HL-60 (cell line): ENCODE data around the gene ATP8A2.

ENCODE experiments used
- DNase-seq, 2 experiments: peaks; one replicate each; pipeline ENCODE4 v3.0.0-alpha.2; 2010 to 2020; ENCODE audit warnings: low read depth in 1 of 2, low spot score in 1 of 2
- H3K27ac ChIP-seq: fragments of 250-450 bp; sonication (Bioruptor Pico); replicated peaks from 2 replicates; pipeline ENCODE4 v1.5.1; 2020; ENCODE audit warnings: mild to moderate bottlenecking, moderate library complexity
- H3K27me3 ChIP-seq: fragments of 250-450 bp; sonication (Bioruptor Pico); 2 replicates; pipeline ENCODE4 v1.5.1; 2021; ENCODE audit warnings: mild to moderate bottlenecking, moderate library complexity; ENCODE audit not compliant: insufficient read depth, poor library complexity, severe bottlenecking
- H3K4me3 ChIP-seq: replicated peaks from 2 replicates; pipeline ENCODE4 v1.5.1; 2011; ENCODE audit warnings: mild to moderate bottlenecking, control low read depth, low read length; ENCODE audit not compliant: insufficient read depth
- GABPA ChIP-seq: IDR thresholded peaks from 2 replicates; pipeline ENCODE4 v1.6.1; 2012; ENCODE audit warnings: low read depth
- POLR2AphosphoS5 ChIP-seq: IDR thresholded peaks from 2 replicates; pipeline ENCODE4 v1.6.1; 2012; ENCODE audit warnings: low read depth
- SPI1 ChIP-seq: IDR thresholded peaks from 2 replicates; pipeline ENCODE4 v1.6.1; 2012; ENCODE audit warnings: low read depth, mild to moderate bottlenecking, borderline replicate concordance
- TF ChIP-seq, protein P1 (sequence below): IDR thresholded peaks from 2 replicates; pipeline ENCODE4 v1.6.1; 2012; ENCODE audit warnings: low read depth; ENCODE audit not compliant: insufficient replicate concordance
- TF ChIP-seq, protein P2 (sequence below): IDR thresholded peaks from one replicate; pipeline ENCODE4 v1.5.1; 2011; ENCODE audit warnings: low read length, control low read depth, inconsistent platforms; ENCODE audit not compliant: insufficient read depth

ATP8A2 gene

DNA sequence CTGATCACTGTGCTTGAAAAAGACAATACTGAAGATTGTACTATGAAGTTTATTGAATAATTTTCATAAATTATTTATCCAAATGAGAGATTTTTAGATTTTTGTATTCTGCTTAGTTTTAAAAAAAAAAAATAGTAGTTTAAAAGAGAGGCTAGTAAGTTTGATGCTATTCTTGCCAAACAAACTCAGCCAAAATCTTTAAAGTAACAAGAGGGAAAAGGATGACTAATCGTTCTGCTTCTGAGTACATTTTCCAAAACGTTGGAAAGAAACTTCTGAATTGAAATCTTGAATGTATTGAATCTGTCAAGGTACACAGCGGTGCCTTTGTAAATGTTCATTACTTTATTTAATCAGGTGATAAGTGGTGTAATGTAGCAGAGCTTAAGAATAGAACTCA, 35.9 kb upstream of the ATP8A2 start:
- no peak for DNase-seq
- TF ChIP-seq, protein P1, sequence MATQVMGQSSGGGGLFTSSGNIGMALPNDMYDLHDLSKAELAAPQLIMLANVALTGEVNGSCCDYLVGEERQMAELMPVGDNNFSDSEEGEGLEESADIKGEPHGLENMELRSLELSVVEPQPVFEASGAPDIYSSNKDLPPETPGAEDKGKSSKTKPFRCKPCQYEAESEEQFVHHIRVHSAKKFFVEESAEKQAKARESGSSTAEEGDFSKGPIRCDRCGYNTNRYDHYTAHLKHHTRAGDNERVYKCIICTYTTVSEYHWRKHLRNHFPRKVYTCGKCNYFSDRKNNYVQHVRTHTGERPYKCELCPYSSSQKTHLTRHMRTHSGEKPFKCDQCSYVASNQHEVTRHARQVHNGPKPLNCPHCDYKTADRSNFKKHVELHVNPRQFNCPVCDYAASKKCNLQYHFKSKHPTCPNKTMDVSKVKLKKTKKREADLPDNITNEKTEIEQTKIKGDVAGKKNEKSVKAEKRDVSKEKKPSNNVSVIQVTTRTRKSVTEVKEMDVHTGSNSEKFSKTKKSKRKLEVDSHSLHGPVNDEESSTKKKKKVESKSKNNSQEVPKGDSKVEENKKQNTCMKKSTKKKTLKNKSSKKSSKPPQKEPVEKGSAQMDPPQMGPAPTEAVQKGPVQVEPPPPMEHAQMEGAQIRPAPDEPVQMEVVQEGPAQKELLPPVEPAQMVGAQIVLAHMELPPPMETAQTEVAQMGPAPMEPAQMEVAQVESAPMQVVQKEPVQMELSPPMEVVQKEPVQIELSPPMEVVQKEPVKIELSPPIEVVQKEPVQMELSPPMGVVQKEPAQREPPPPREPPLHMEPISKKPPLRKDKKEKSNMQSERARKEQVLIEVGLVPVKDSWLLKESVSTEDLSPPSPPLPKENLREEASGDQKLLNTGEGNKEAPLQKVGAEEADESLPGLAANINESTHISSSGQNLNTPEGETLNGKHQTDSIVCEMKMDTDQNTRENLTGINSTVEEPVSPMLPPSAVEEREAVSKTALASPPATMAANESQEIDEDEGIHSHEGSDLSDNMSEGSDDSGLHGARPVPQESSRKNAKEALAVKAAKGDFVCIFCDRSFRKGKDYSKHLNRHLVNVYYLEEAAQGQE, result no peak
- no peak for TF ChIP-seq POLR2AphosphoS5
- no peak for TF ChIP-seq GABPA
- no peak for TF ChIP-seq SPI1
- TF ChIP-seq, protein P2, sequence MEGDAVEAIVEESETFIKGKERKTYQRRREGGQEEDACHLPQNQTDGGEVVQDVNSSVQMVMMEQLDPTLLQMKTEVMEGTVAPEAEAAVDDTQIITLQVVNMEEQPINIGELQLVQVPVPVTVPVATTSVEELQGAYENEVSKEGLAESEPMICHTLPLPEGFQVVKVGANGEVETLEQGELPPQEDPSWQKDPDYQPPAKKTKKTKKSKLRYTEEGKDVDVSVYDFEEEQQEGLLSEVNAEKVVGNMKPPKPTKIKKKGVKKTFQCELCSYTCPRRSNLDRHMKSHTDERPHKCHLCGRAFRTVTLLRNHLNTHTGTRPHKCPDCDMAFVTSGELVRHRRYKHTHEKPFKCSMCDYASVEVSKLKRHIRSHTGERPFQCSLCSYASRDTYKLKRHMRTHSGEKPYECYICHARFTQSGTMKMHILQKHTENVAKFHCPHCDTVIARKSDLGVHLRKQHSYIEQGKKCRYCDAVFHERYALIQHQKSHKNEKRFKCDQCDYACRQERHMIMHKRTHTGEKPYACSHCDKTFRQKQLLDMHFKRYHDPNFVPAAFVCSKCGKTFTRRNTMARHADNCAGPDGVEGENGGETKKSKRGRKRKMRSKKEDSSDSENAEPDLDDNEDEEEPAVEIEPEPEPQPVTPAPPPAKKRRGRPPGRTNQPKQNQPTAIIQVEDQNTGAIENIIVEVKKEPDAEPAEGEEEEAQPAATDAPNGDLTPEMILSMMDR, result no peak
- Histone ChIP-seq H3K4me3 (no peak overlapping the region), H3K27me3 (no peaks in the 10 kb centered on the region), H3K27ac (no peak overlapping the region)

DNA sequence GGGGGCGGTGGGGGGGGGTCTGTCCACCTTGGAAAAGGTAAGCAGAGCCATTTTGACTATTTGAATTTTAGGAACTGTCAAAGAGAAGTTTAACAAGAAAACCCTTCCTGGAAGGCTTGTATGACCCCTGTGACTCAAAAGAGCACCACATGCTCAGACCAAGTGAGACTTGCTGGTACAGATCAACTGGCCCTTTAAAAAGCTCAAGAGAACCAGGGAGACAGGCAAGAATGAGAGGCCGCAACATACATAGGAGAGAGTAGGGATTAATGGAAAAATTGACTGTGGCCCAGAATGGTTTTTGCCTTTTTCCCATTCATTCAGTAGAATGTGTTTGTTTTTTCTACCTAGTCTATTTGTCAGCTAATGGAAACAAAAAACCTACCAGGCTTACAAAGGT, 26.2 kb upstream of the ATP8A2 start:
- TF ChIP-seq SPI1 (no peak), POLR2AphosphoS5 (no peak), GABPA (no peak)
- TF ChIP-seq, protein P1, result no peak
- TF ChIP-seq, protein P2, result no peak
- Histone ChIP-seq H3K27ac (no peak overlapping the region), H3K27me3 (no peaks in the 10 kb centered on the region), H3K4me3 (no peak overlapping the region)
- no peak for DNase-seq

DNA sequence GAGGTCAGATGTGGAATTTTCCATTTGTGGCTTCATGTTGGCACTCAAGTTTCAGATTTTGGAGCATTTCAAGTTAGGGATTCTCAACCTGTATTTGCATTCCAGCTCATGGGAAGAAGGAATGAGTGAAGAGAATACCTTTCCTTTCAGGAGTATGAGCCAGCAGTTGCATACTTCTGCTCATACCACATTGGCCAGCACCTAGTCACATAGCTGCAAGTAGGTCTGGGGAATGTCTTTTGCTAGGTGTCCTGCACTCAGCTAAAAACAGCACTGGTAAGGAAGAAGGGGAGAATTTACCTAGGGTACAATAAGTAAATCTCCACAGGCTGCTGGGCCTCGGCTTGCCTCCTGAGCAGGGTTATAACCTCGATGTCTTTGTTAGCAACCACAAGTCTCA, 24.6 kb upstream of the ATP8A2 start:
- no peak for TF ChIP-seq POLR2AphosphoS5
- no peak for TF ChIP-seq GABPA
- no peak for TF ChIP-seq SPI1
- TF ChIP-seq, protein P1, result no peak
- TF ChIP-seq, protein P2, result no peak
- no peak overlapping the region for H3K27ac ChIP-seq
- H3K4me3 ChIP-seq, result no peak overlapping the region
- H3K27me3 ChIP-seq, result peaks cover 2% of the 10 kb centered on the region
- DNase-seq, result no peak
